SHP77 (cell line): Measurements from ENCODE around the gene PHF13.
A peak's percentile ranks its signal among the peaks of the same experiment; 100 is the strongest.

ENCODE experiments used
- DNase-seq, 2 experiments: peaks; one replicate each; lab custom pipeline; 2025; lab: John Stamatoyannopoulos, UW

PHF13 gene

GRCh38 chr1:6613361-6614018 lies at the start of gene PHF13:
TSS of gene PHF13 (plus strand) at chr1:6613731. CDS start at chr1:6614067, 336 bp downstream.
- DNase-seq, result peak; percentile 95 to 97

DNA sequence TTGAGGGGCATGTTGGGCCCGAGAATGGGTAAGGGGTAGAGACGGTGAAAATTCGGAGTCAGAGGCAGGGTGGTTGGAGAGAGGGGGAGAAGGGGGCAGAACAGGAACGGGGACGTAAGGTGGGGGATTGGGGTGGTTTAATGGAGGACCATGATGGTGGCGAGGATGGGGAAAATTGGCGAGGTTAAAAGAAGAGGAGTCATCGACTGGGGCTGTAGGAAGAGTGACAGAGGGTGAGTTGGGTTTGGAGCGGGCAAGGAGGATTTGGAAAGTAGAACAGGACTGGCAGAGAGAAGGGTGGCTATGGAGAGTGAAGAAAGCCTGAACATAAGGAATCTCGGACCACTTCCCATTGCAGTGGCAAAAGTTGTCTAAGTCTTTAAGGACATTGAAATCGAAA lies 44.5 kb upstream of the PHF13 start:
- DNase-seq, result no peak

- DNase-seq, result no peak
These were observed 43.4 kb upstream of the PHF13 start for GRCh38 chr1:6570100-6570499.

DNA sequence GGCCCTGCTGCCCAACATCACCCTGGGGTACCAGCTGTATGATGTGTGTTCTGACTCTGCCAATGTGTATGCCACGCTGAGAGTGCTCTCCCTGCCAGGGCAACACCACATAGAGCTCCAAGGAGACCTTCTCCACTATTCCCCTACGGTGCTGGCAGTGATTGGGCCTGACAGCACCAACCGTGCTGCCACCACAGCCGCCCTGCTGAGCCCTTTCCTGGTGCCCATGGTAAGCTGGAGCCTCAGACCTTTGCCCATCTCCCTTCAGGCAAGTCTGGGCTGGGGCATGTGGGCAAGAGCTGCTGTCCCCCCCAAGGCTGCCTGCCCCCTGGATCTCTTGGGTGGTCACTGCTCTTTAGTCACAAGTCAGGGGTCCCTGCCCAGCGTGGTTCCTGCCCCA lies 42.5 kb upstream of the PHF13 start:
- no peak for DNase-seq

GRCh38 chr1:6572653-6573383 lies 40.7 kb upstream of the PHF13 start:
- no peak for DNase-seq

GRCh38 chr1:6574025-6574620 lies 39.4 kb upstream of the PHF13 start:
- peak; percentile 30 to 40 for DNase-seq

- DNase-seq, result no peak
These were observed 38.7 kb upstream of the PHF13 start for GRCh38 chr1:6574818-6575217.

DNA sequence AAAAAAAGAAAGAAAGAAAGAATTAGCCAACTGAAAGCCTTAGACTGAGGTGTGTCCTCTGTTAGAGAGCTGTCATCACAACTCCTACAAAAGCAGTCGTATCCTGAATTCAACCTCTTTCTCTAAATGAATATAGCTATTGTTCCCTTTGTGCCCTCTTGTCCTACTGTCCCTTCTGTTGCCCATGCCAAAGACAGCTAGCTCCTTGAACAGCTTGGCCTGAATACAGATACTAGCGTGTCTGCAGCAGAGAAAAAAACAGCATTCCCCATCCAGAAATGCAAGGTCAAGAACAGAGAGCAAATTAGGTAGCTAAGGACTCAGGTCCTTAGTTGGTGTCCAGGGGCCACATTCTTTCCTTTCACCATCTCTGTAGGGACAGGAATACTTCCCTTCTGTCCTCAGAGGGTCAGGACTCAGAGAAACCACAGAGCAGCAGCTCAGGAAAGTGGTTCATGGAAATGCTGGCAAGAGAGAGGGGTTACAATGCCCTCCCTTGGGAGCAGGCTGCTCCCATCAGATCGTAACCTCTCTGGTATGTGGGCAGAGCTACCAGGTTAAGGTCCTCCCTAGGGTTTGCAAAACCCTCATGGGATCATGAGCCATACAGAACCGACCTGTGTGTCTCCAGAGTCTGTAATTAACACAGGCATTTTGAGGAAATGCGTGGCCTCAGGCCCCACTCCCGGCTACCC lies 35.6 kb upstream of the PHF13 start:
- no peak for DNase-seq

DNA sequence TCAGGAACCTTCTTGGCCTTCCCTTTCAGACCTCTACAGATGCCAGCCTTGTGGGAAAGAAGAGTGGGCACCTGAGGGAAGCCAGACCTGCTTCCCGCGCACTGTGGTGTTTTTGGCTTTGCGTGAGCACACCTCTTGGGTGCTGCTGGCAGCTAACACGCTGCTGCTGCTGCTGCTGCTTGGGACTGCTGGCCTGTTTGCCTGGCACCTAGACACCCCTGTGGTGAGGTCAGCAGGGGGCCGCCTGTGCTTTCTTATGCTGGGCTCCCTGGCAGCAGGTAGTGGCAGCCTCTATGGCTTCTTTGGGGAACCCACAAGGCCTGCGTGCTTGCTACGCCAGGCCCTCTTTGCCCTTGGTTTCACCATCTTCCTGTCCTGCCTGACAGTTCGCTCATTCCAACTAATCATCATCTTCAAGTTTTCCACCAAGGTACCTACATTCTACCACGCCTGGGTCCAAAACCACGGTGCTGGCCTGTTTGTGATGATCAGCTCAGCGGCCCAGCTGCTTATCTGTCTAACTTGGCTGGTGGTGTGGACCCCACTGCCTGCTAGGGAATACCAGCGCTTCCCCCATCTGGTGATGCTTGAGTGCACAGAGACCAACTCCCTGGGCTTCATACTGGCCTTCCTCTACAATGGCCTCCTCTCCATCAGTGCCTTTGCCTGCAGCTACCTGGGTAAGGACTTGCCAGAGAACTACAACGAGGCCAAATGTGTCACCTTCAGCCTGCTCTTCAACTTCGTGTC lies 34.7 kb upstream of the PHF13 start:
- no peak for DNase-seq

DNA sequence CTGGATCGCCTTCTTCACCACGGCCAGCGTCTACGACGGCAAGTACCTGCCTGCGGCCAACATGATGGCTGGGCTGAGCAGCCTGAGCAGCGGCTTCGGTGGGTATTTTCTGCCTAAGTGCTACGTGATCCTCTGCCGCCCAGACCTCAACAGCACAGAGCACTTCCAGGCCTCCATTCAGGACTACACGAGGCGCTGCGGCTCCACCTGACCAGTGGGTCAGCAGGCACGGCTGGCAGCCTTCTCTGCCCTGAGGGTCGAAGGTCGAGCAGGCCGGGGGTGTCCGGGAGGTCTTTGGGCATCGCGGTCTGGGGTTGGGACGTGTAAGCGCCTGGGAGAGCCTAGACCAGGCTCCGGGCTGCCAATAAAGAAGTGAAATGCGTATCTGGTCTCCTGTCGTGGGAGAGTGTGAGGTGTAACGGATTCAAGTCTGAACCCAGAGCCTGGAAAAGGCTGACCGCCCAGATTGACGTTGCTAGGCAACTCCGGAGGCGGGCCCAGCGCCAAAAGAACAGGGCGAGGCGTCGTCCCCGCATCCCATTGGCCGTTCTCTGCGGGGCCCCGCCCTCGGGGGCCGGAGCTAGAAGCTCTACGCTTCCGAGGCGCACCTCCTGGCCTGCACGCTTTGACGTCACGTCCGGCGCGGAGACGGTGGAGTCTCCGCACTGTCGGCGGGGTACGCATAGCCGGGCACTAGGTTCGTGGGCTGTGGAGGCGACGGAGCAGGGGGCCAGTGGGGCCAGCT lies 34.0 kb upstream of the PHF13 start, which contains the start of gene ZBTB48:
ZBTB48 (plus strand) TSS at position 621 of the 745 bp plus-strand sequence. CDS start 616 bp downstream, outside the sequence.
- peak; percentile 94 to 97 for DNase-seq

GRCh38 chr1:6580119-6580592 lies 33.4 kb upstream of the PHF13 start:
- DNase-seq, result no peak

DNA sequence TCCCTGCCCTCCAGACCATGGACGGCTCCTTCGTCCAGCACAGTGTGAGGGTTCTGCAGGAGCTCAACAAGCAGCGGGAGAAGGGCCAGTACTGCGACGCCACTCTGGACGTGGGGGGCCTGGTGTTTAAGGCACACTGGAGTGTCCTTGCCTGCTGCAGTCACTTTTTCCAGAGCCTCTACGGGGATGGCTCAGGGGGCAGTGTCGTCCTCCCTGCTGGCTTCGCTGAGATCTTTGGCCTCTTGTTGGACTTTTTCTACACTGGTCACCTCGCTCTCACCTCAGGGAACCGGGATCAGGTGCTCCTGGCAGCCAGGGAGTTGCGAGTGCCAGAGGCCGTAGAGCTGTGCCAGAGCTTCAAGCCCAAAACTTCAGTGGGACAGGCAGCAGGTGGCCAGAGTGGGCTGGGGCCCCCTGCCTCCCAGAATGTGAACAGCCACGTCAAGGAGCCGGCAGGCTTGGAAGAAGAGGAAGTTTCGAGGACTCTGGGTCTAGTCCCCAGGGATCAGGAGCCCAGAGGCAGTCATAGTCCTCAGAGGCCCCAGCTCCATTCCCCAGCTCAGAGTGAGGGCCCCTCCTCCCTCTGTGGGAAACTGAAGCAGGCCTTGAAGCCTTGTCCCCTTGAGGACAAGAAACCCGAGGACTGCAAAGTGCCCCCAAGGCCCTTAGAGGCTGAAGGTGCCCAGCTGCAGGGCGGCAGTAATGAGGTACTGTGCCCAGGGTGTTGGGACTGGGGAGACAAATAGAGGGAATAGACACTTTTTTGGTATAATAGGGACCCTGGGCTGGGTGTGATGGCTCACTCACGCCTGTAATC lies 32.7 kb upstream of the PHF13 start:
- DNase-seq, result no peak

GRCh38 chr1:6581561-6582305 lies 31.8 kb upstream of the PHF13 start:
- no peak for DNase-seq

DNA sequence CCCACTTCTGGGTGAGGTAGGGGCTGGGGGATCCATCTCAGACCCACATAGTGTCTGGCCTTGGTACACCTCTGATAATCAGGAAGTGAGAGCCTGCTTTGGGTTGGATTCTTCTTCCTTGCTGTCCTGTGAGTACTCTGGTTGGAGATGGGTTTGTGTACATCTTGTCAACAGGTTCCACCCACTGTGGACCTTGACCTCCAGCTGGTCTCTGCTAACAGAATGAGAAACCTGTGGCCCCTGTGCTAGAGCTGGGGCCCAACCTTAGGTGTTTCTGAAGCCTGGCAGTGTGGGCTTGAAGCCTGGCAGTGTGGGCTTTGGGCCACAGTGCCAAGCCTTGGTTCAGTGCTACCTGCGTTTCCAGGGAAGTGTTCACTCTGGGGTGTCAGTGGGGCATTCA lies 31.2 kb upstream of the PHF13 start:
- DNase-seq, result no peak

- no peak for DNase-seq
These were observed 29.1 kb upstream of the PHF13 start for GRCh38 chr1:6584126-6585080.

DNA sequence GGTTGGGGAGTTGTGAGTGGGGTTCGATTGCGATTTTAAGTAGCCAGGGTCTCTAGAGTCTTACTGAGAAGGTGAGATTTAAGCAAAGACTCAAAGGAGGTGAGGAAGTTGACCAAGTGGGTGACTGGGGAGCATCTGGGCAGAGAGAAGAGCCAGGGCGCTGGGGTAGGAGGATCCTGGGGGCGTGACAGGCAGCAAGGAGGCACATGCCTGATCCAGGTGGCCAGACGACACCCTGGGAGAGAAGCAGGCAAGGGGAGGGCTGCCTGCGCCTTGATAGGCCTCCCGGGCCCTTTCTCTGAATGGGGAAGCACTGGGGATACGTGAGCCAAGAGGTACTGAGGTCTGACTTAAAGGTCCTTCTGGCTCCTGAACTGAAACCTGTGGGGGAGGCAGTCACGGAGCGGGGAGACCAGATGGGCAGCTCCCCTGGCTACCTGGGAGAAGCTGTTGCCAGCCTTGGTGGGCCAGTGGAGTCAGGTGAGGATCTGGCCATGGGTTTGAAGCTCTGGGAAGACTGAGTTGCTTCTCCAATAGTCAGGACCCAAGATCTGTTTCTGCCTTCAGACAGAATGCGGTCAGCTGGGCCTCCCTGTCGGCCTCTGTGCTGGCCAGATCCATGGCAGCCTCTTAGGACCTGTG lies 28.3 kb upstream of the PHF13 start:
- no peak for DNase-seq

- no peak for DNase-seq
These were observed 27.7 kb upstream of the PHF13 start for GRCh38 chr1:6585841-6586240.

- no peak for DNase-seq
These were observed 27.1 kb upstream of the PHF13 start for GRCh38 chr1:6586404-6586816.
